Fibroblast of pulmonary artery (primary cell): ENCODE data around the gene ZBTB9.

Experiments used
- DNase-seq: peaks from one replicate; pipeline ENCODE4 v3.0.0-alpha.2; 2010; ENCODE audit warnings: low read depth
- H3K4me3 ChIP-seq: replicated peaks from 2 replicates; pipeline ENCODE4 v1.5.1; 2011; ENCODE audit warnings: low read depth, mild to moderate bottlenecking, control low read depth, low read length, moderate library complexity
- CTCF ChIP-seq: IDR thresholded peaks from 2 replicates; pipeline ENCODE4 v1.5.1; 2011; ENCODE audit warnings: mild to moderate bottlenecking, control low read depth, low read length, inconsistent platforms; ENCODE audit errors: missing control alignments

Gene ZBTB9

GRCh38 chr6:33431880-33432541 lies 22.4 kb upstream of the ZBTB9 start:
- no peak for DNase-seq
- no peak for TF ChIP-seq CTCF
- no peak overlapping the region for H3K4me3 ChIP-seq

GRCh38 chr6:33432546-33432945 lies 21.8 kb upstream of the ZBTB9 start:
- no peak for TF ChIP-seq CTCF
- H3K4me3 ChIP-seq, result no peak overlapping the region
- no peak for DNase-seq

GRCh38 chr6:33433001-33433543 lies 21.3 kb upstream of the ZBTB9 start:
- no peak overlapping the region for H3K4me3 ChIP-seq
- TF ChIP-seq CTCF, result no peak
- DNase-seq, result no peak

- H3K4me3 ChIP-seq, result no peak overlapping the region
- peak; percentile 52 for DNase-seq
- TF ChIP-seq CTCF, result no peak
Measured at GRCh38 chr6:33433544-33434191, 20.7 kb upstream of the ZBTB9 start.

GRCh38 chr6:33434961-33435360 lies 19.4 kb upstream of the ZBTB9 start:
- TF ChIP-seq CTCF, result no peak
- no peak overlapping the region for H3K4me3 ChIP-seq
- DNase-seq, result no peak

- TF ChIP-seq CTCF, result no peak
- DNase-seq, result no peak
- H3K4me3 ChIP-seq, result no peak overlapping the region
Measured at GRCh38 chr6:33437666-33438065, 16.7 kb upstream of the ZBTB9 start.
